HG03060 (cell line): ENCODE measurements around the gene ASB10.

ENCODE experiments used
- ATAC-seq: cut with Tn5 transposase; IDR thresholded peaks from one replicate; pipeline ENCODE4 v1.9.1; 2021; ENCODE audit warnings: low read depth, moderate number of reproducible peaks; ENCODE audit not compliant: unreplicated experiment

ASB10 gene

DNA sequence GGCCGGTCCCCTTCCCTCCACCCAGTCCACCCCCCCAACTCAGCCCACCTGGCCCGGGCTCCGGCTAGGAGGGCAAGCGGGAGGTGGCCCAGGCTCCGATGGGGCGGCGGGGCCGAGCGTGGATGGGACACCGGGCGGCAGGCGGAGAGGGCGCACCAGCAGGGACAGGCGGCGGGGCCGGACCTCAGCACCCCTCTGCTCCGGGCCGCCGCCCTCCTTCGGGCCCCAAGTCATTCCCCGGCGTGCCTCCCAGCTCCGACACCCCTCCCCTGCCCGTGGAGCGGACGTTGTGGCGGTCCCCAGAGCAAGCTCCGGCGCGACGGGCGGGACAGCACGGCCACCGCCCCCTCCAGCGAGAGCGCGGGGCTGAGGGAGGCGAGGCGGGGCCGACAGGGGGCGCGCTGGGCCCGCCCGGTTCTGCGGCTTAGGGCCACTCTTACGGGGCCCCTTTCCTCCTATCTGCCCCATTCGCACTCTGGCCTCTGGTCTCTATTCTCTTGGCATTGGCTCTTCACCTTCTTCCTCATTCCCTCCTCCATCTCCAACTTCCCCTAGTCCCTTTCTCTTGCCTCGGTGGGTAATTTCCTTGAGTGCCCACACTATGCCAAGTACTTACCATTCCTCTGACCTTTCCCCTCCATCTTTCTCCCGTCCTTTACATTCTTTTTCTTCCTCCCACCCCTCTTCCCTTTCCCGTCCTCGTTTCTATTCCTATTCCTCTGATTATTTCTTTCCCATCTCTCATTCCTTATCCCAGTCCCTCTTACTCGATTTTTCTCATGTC, 18.9 kb downstream of the ASB10 start:
- ATAC-seq, result no peak

- no peak for ATAC-seq
These were observed 19.7 kb downstream of the ASB10 start, which contains the start of gene GBX1 for GRCh38 chr7:151167197-151167961. Gene GBX1 (minus strand): TSS chr7:151167694. CDS start chr7:151167548, 146 bp downstream.

GRCh38 chr7:151166629-151167196, 20.3 kb downstream of the ASB10 start:
- no peak for ATAC-seq

DNA sequence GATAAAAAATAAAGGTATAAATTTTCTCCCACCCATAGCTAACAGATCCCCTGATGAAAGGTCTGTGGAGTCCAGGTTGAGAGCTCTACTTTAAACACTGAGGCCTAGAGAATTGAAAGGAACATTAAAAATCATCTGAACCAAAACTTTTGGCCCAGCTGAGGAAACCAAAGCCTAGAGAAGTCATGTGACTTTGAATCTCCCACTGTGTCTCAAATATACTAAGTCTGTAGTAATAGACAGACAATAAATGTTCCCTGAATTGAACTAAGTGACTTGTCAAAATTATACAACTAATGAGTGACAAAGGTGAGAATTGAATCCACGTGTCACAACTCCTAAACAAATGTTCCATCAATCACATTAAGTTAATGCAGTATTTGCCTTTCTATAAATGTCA, 25.3 kb downstream of the ASB10 start:
- no peak for ATAC-seq

GRCh38 chr7:151157645-151158329, 29.3 kb downstream of the ASB10 start:
- no peak for ATAC-seq

DNA sequence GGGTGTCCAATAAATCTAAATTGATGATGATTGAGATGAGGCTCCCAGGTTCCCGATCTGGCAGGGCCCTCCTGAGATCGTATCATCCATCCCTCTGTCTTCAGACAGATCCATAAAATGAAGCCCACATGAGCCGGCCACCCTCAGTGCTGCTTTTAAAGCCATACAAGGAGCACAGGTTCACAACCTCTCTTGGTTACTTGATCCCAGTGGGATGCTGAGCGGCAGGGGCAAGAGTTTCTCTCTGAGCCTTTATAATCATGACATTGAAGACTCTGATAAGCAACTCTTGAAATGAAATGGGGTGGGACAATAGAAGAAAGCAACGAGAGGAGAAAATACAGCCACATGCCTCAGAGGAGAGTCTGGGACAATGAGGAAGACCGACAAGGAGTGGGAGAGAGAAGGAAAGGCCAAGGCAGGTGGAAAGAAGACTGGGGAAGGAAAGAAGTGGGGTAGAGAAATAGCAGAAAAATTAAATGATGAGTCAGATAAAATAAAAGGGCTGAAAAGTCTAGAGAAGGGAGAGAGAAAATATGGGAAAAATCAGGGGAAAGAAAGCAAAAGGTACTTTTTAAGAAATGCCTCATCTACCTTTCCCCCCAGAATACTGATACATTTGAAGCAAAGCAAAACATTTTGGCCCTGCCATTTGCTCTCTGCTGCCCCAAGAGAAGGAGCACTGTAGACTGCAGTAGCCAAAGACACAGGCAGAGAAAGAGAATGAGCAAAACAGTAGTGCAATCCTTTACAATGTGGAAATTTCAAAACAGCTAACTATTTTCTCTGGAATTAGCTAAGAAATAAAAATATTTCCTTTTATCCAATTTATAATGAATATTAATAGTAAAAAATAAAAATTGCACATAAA, 34.2 kb downstream of the ASB10 start:
- ATAC-seq, result no peak

DNA sequence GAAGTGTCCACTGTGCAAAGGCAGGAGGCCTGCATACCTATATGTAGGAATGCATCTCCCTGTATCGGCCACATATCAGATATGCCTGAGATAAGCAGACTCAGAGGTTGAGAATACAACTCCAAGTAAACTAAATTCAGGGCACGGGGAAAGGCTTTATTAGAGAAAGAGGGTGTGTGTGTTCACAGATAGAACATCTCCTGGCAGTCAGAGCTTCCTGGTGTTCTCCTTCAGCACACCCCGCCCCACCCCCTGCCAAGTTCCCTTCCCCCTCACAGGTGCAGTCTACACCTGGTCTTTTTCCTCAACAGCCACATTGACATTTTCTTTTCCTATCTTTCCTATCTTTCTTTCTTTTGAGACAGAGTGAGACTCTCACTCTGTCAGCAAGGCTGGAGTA, 36.7 kb downstream of the ASB10 start:
- no peak for ATAC-seq

GRCh38 chr7:151148319-151149259, 38.5 kb downstream of the ASB10 start:
- no peak for ATAC-seq

DNA sequence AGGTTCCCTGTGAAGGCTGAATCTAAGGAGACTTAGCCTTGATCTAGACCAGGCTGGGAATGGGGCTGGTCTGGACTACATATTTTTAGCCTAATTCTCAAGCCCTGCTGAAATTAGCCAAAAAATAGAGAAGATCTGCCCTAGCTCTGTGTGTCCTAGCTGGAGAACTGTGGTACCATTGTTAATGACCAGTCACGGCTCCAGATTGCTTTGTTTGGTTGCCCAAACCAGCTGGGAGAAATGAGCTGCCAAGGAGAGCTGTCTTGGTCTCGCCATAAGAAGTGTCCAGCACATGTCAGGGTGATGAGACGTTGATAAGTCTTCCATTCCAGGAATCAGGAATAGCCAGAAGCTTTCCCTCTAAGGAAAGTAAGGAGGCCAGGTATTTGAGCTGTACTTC, 40.3 kb downstream of the ASB10 start:
- ATAC-seq, result no peak

DNA sequence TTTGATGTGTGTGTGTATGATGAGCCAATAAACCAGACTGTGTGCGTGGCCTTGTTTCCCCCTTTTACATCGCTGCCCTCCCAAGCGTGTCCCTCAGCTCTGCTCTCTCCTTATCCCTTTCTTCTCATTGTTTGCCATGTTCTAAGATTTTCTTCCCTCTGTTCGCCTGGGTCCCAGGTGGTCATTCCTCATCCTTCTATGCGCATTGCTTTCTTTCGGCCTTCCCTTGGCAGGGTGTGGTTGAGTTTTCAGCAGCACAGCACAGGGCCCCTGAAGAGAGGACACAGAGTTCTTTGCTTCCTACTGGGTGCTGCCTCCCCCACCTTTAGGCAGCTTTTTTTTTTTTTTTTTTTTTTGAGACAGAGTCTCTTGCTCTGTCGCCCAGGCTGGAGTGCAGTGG, 42.7 kb downstream of the ASB10 start:
- no peak for ATAC-seq

DNA sequence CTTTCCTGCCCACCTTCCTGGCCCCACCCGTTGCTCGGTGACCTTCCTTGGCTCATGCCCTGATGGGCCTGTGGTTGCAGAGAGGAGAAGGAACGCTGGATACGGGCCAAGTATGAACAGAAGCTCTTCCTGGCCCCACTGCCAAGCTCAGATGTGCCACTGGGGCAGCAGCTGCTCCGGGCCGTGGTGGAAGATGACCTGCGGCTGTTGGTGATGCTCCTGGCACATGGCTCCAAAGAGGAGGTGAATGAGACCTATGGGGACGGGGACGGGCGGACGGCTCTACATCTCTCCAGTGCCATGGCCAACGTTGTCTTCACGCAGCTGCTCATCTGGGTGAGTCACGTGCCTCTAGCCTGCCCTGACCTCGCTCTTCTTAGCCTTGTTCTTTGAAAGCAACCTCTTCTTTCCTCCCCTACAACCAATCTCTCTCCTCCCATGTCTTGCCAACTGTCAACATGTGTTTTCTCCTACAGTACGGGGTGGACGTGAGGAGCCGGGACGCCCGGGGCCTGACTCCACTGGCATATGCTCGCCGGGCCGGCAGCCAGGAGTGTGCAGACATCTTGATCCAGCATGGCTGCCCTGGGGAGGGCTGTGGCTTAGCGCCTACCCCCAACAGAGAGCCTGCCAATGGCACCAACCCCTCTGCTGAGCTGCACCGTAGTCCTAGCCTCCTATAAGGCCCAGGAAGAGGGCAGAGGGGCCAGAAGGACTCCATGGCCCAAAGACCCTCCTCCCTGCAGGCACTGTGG, 43.6 kb downstream of the ASB10 start:
- ATAC-seq, result no peak

DNA sequence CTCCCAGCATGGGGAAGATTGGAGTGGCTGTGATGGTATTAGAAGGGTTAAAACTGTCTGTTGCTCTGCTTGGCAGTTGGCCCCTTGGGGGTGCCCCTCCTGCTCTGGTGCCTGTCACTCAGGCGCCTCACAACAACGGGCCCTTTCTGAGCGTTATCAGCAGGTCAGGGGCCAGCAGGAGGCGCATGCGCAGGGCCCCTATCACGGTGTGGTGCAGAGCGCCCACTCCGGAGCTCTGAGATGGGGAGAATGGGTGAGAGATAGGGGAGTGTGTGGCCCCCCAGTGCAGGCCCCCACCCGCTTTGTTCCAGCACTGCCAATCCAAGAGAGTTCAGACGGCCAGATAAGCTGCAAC, 44.4 kb downstream of the ASB10 start:
- ATAC-seq, result no peak

- ATAC-seq, result no peak
These were observed 45.0 kb downstream of the ASB10 start for GRCh38 chr7:151141855-151142685.

DNA sequence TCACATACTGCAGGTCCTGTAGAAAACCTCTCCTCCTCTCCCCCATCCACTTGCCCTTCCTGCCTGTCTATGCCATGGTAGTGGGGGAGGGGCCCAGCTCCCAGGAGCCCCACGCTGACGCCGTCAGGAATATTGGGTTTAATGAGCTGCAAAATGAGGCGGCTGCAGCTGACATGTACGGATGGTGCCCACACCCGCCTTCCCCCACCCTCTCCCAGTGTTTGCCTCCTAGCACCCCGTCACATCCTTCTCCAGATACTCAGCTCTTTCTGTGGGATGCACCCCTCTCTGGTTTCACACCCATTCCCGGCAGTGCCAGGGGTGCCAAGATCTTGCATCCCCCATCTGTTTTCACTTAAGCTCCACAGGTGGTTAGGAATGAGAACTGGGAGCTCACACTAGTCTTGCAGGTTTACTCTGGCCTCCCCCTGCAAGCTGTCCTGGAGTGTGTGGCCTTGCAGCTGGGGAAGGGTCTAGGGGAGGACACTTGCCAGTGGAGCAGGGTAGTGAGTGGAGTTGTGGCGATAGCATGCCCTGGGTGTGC, 45.7 kb downstream of the ASB10 start:
- ATAC-seq, result no peak

- no peak for ATAC-seq
These were observed 46.2 kb downstream of the ASB10 start for GRCh38 chr7:151140826-151141225.

DNA sequence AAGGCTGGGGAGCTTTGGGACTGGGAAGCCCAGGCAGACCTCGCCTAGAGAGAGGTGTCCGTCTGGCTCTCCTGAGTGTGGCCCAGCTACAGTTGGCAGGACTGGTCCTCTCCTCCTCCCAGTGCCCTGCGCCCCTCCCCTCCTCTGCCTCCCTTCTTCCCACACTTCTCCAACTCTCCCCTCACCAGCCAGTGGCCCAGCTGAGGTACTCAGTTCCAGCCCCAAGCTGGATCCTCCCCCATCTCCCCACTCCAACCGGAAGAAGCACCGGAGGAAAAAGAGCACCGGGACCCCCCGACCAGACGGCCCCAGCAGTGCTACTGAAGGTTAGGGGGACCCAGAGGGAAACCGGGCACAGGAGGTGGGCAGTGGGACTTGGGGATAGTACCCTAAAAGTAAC, 47.3 kb downstream of the ASB10 start:
- ATAC-seq, result no peak

- no peak for ATAC-seq
These were observed 47.8 kb downstream of the ASB10 start for GRCh38 chr7:151139071-151139790.
